H9 (cell line): Measurements from ENCODE around the gene AVPR2. TPM values are rescaled to one million over a fixed set of nuclear protein-coding genes. Genes with fewer than 3 reads are reported as not detected.

Experiments
- DNase-seq: peaks from one replicate; pipeline ENCODE4 v3.0.0-alpha.2; 2017
- H2AFZ ChIP-seq: one replicate; pipeline ENCODE4 v1.6.1; 2013; ENCODE audit warnings: mild to moderate bottlenecking, low read length, control low read depth, moderate library complexity
- H2AK5ac ChIP-seq: 2 replicates; pipeline ENCODE4 v1.6.1; 2013; ENCODE audit warnings: low read length, control low read depth, mixed read lengths; ENCODE audit not compliant: insufficient read length
- H2BK120ac ChIP-seq: one replicate; pipeline ENCODE4 v1.6.1; 2013; ENCODE audit warnings: low read depth, mild to moderate bottlenecking, low read length, control low read depth, inconsistent platforms; ENCODE audit not compliant: poor library complexity, severe bottlenecking
- H2BK12ac ChIP-seq: 2 replicates; pipeline ENCODE4 v1.6.1; 2013; ENCODE audit warnings: low read length, control low read depth, mixed read lengths, low read depth; ENCODE audit not compliant: insufficient read length
- H2BK15ac ChIP-seq: 2 replicates; pipeline ENCODE4 v1.6.1; 2013; ENCODE audit warnings: low read depth, low read length, control low read depth
- H2BK20ac ChIP-seq: one replicate; pipeline ENCODE4 v1.6.1; 2013; ENCODE audit warnings: low read depth, mild to moderate bottlenecking, low read length, control low read depth, inconsistent platforms; ENCODE audit not compliant: poor library complexity, severe bottlenecking
- H2BK5ac ChIP-seq: 2 replicates; pipeline ENCODE4 v1.6.1; 2013; ENCODE audit warnings: low read length, control low read depth, mixed read lengths; ENCODE audit not compliant: insufficient read length
- H3K14ac ChIP-seq: 2 replicates; pipeline ENCODE4 v1.6.1; 2013; ENCODE audit warnings: low read length, control low read depth; ENCODE audit not compliant: insufficient read depth
- H3K18ac ChIP-seq: 2 replicates; pipeline ENCODE4 v1.6.1; 2013; ENCODE audit warnings: low read depth, mild to moderate bottlenecking, mixed read lengths, low read length, control low read depth; ENCODE audit not compliant: insufficient read length
- H3K23ac ChIP-seq: 2 replicates; pipeline ENCODE4 v1.6.1; 2013; ENCODE audit warnings: low read length, control low read depth, mixed read lengths, low read depth; ENCODE audit not compliant: insufficient read length
- H3K23me2 ChIP-seq: 2 replicates; pipeline ENCODE4 v1.6.1; 2013; ENCODE audit warnings: low read depth, mild to moderate bottlenecking, mixed read lengths, low read length, control low read depth; ENCODE audit not compliant: insufficient read length, poor library complexity, severe bottlenecking
- H3K27ac ChIP-seq: 2 replicates; pipeline ENCODE4 v1.5.1; 2013; ENCODE audit warnings: low read length, control low read depth, mixed read lengths, low read depth; ENCODE audit not compliant: insufficient read length
- H3K27me3 ChIP-seq: 2 replicates; pipeline ENCODE4 v1.6.1; 2013; ENCODE audit warnings: low read length, control low read depth, inconsistent platforms; ENCODE audit not compliant: insufficient read depth
- H3K4ac ChIP-seq: 2 replicates; pipeline ENCODE4 v1.6.1; 2013; ENCODE audit warnings: low read depth, mild to moderate bottlenecking, control low read depth, inconsistent platforms, low read length, moderate library complexity
- H3K4me1 ChIP-seq: 2 replicates; pipeline ENCODE4 v1.6.1; 2013; ENCODE audit warnings: low read length, control low read depth, inconsistent platforms; ENCODE audit not compliant: insufficient read depth
- H3K4me2 ChIP-seq: 2 replicates; pipeline ENCODE4 v1.6.1; 2013; ENCODE audit warnings: low read length, control low read depth, mixed read lengths; ENCODE audit not compliant: insufficient read length, insufficient read depth
- H3K56ac ChIP-seq: 2 replicates; pipeline ENCODE4 v1.6.1; 2013; ENCODE audit warnings: low read depth, mild to moderate bottlenecking, mixed read lengths, low read length, control low read depth; ENCODE audit not compliant: insufficient read length
- H3K79me1 ChIP-seq: 2 replicates; pipeline ENCODE4 v1.6.1; 2013; ENCODE audit warnings: low read depth, mild to moderate bottlenecking, moderate library complexity, low read length, control low read depth, inconsistent platforms; ENCODE audit not compliant: insufficient read depth, poor library complexity, severe bottlenecking
- H3K79me2 ChIP-seq: 2 replicates; pipeline ENCODE4 v1.6.1; 2013; ENCODE audit warnings: low read length, control low read depth, inconsistent platforms; ENCODE audit not compliant: insufficient read depth
- H3K9ac ChIP-seq: 2 replicates; pipeline ENCODE4 v1.6.1; 2013; ENCODE audit warnings: low read length, control low read depth, mixed read lengths; ENCODE audit not compliant: insufficient read length; ENCODE audit errors: extremely low read depth
- H3K9me3 ChIP-seq: one replicate; pipeline ENCODE4 v1.6.1; 2013; ENCODE audit warnings: low read depth, low read length, inconsistent platforms; ENCODE audit not compliant: control insufficient read depth
- H3T11ph ChIP-seq: one replicate; pipeline ENCODE4 v1.6.1; 2013; ENCODE audit warnings: mild to moderate bottlenecking, low read length, control low read depth, inconsistent platforms
- H4K20me1 ChIP-seq: one replicate; pipeline ENCODE4 v1.6.1; 2013; ENCODE audit not compliant: control insufficient read depth, insufficient read length, insufficient read depth
- H4K5ac ChIP-seq: 2 replicates; pipeline ENCODE4 v1.6.1; 2013; ENCODE audit warnings: low read depth, mild to moderate bottlenecking, mixed read lengths, low read length, control low read depth; ENCODE audit not compliant: insufficient read length
- H4K8ac ChIP-seq: replicated peaks from 2 replicates; pipeline ENCODE4 v1.6.1; 2013; ENCODE audit warnings: low read length, control low read depth, mixed read lengths, low read depth; ENCODE audit not compliant: insufficient read length
- H4K91ac ChIP-seq: 2 replicates; pipeline ENCODE4 v1.6.1; 2013; ENCODE audit warnings: low read depth, mild to moderate bottlenecking, moderate library complexity, mixed read lengths, low read length, control low read depth; ENCODE audit not compliant: insufficient read length
- H3K27ac Mint-ChIP-seq, 3 experiments: 2 replicates in 2 of 3; 3 replicates in 1 of 3; pipeline ENCODE4 v1.8.0; 2020 to 2021; ENCODE audit warnings: mixed read lengths in 3 of 3, mild to moderate bottlenecking in 1 of 3, moderate library complexity in 1 of 3
- H3K27me3 Mint-ChIP-seq: 2 replicates; pipeline ENCODE4 v1.8.0; 2021; ENCODE audit warnings: low read depth, mild to moderate bottlenecking, moderate library complexity, mixed read lengths
- H3K36me3 Mint-ChIP-seq, 3 experiments: 2 replicates in 2 of 3; 3 replicates in 1 of 3; pipeline ENCODE4 v1.8.0; 2020 to 2021; ENCODE audit warnings: low read depth in 3 of 3, mixed read lengths in 3 of 3; ENCODE audit not compliant: insufficient read depth in 1 of 3
- H3K4me1 Mint-ChIP-seq, 2 experiments: 2 replicates each; pipeline ENCODE4 v1.8.0; 2020; ENCODE audit warnings: mixed read lengths in 2 of 2
- H3K4me3 Mint-ChIP-seq, 2 experiments: 2 replicates in 1 of 2; 3 replicates in 1 of 2; pipeline ENCODE4 v1.8.0; 2020 to 2021; ENCODE audit warnings: mild to moderate bottlenecking in 2 of 2, mixed read lengths in 2 of 2, moderate library complexity in 1 of 2
- H3K9me3 Mint-ChIP-seq, 2 experiments: 2 replicates in 1 of 2; 3 replicates in 1 of 2; pipeline ENCODE4 v1.8.0; 2020; ENCODE audit warnings: mild to moderate bottlenecking in 2 of 2, mixed read lengths in 2 of 2, moderate library complexity in 1 of 2
- CTCF ChIP-seq: fragments of 200-600 bp; sonication (generic); conservative IDR thresholded peaks from 3 replicates; pipeline ENCODE4 v1.8.0; 2021; ENCODE audit warnings: antibody characterized with exemption, mild to moderate bottlenecking
- WGBS: extraction: QIAGEN DNeasy Blood & Tissue Kit; methylation state at CpG from one replicate; pipeline ENCODE4 v1.1.7; 2013; ENCODE audit warnings: missing lambda C conversion rate, low lambda C conversion rate, mixed read lengths; ENCODE audit not compliant: insufficient read length; ENCODE audit errors: extremely low coverage; 5-methylcytosine and 5-hydroxymethylcytosine counted together
- total RNA-seq: library from RNA; stranded (reverse); gene quantifications from 2 replicates; pipeline ENCODE4 v1.2.1, GENCODE V29; 2021

Gene AVPR2
- total RNA-seq, 1 experiment from 2014 or later: not detected

DNA sequence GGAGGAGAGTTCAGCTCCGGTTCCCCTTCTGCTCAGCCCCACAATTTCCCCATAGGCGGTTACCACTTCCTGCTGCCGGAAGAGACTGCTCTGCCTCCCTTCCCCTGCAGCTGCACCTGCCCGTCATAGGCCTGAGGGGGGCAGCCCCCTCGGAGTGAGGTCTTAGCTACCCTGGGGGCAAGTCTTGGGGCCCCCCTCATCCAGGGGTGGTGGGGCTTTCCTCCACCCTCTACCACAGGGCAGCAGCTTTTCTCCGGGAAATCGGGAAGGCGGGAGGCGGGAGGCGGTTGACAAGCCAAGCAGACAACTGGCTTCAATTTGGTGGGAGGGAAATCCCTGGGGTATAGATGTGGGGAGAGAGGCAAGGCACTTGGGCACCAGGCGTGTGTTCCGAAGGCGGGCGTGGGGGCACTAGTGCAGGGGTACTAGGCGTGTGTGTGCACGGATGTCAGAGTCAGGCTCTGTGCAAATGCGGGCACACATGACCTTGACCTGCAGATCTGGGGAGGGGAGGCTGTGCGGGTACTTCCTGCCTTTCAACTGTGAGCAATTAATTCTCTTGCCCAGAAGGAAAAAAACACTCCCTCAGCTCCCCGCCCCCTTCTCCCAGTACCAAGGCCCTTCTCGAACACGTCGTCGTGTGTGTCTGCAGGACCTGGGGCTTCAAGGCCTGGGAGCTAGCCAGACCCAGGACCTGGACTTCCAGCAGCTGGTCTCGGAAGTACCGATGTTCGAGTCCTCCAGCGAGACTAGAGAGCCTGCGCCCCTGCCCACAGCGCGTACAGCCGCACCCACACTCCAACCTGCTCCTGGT, 22.6 kb downstream of the AVPR2 start:
- peak overlapping the region; percentile 71 to 83 for H3K4me3 Mint-ChIP-seq

More for the DNA sequence above, 22.6 kb downstream of the AVPR2 start:
- H3K4me1 Mint-ChIP-seq: peaks cover 13 to 34% of the 10 kb centered on the region in 2 experiments
- H3K79me1 ChIP-seq: no peaks in the 10 kb centered on the region
- H3K9ac ChIP-seq: peak overlapping the region; percentile 45
- H2AFZ ChIP-seq: no peak overlapping the region
- peaks cover 57 to 73% of the 10 kb centered on the region in 2 experiments for H3K9me3 Mint-ChIP-seq
- no peak overlapping the region for H2BK12ac ChIP-seq
- no peak overlapping the region for H3K23ac ChIP-seq
- H3K23me2 ChIP-seq: peaks cover 22% of the 10 kb centered on the region
- H2AK5ac ChIP-seq: no peak overlapping the region
- no peak overlapping the region for H3K56ac ChIP-seq
- no peak overlapping the region for H2BK15ac ChIP-seq
- H2BK5ac ChIP-seq: no peak overlapping the region
- H4K5ac ChIP-seq: no peak overlapping the region
- peaks cover 22 to 32% (median 24%) of the 10 kb centered on the region in 3 experiments for H3K36me3 Mint-ChIP-seq
- H2BK20ac ChIP-seq: no peak overlapping the region
- no peak overlapping the region for H2BK120ac ChIP-seq
- no peaks in the 10 kb centered on the region for H3K27me3 ChIP-seq
- H3K27ac ChIP-seq: no peak overlapping the region
- no peak overlapping the region for H4K91ac ChIP-seq
- H3K4me1 ChIP-seq: no peaks in the 10 kb centered on the region
- H3K14ac ChIP-seq: peak overlapping the region; percentile 55; the same call in 1 of the 2 replicates
- H3K4me2 ChIP-seq: peak overlapping the region; percentile 52
- DNase-seq: peak; percentile 61
- no peak for TF ChIP-seq CTCF
- H3K27me3 Mint-ChIP-seq: no peaks in the 10 kb centered on the region; the same call in 1 of the 2 replicates
- H3K9me3 ChIP-seq: peaks cover 15% of the 10 kb centered on the region
- WGBS: no CpG with 5 or more reads among the region's 31 CpGs
- H4K20me1 ChIP-seq: no peaks in the 10 kb centered on the region
- H3K18ac ChIP-seq: peak overlapping the region; percentile 78
- H3K79me2 ChIP-seq: no peaks in the 10 kb centered on the region
- no peak overlapping the region for H3K4ac ChIP-seq
- H4K8ac ChIP-seq: no peak overlapping the region
- H3K27ac Mint-ChIP-seq: peak overlapping the region; percentile 78 to 94 (median 94); a peak in 5 of 7 replicates
- H3T11ph ChIP-seq: no peak overlapping the region
